HTERT RPE-1 (cell line): ENCODE measurements around the gene CABP4.
"Not testable (repeated sequence)": the region's sequence is repeated elsewhere in the genome, so short reads cannot be mapped to it uniquely, and the experiment has no call there.

ENCODE experiments used
- in situ Hi-C: fragments of 300-500 bp; cut with MboI; formaldehyde crosslinking; loops from 4 replicates; pipeline ENCODE4 v1.14.3; 2020; ENCODE audit warnings: low sequenced_read_pairs

CABP4 gene

DNA sequence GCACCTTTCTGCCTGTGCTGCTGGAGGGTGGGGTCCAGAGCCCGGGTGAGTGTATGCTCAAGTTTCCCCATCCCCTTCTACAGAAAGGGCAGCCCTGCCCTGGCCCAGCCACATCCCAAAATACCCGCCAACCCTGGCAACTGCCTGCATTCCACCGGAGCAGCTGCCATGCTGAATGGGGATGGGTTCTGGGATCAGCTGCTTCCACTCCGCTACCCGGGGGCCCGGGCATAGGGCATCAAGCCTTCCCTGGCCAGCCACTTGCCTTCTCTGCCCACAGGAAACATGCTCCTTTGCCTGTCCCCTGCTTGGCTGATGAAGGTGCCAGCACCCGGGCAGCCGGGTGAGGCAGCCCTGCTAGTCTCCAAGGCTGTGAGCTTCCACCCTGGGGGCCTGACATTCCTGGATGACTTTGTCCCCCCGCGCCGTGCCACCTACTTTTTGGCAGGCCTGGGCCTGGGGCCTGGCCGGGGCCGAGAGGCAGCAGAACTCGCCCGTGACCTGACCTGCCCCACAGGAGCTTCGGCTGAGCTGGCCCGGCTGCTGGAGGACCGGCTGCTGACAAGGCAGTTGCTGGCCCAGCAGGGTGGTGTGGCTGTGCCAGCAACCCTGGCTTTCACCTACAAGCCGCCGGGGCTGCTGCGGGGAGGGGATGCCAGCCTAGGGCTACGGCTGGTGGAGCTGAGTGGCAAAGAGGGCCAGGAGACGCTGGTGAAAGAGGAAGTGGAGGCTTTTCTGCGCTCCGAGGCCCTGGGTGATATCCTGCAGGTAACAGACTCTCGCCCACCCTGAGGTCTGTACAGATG, 36.5 kb upstream of the CABP4 start:
- in situ Hi-C loops = no loop called here

DNA sequence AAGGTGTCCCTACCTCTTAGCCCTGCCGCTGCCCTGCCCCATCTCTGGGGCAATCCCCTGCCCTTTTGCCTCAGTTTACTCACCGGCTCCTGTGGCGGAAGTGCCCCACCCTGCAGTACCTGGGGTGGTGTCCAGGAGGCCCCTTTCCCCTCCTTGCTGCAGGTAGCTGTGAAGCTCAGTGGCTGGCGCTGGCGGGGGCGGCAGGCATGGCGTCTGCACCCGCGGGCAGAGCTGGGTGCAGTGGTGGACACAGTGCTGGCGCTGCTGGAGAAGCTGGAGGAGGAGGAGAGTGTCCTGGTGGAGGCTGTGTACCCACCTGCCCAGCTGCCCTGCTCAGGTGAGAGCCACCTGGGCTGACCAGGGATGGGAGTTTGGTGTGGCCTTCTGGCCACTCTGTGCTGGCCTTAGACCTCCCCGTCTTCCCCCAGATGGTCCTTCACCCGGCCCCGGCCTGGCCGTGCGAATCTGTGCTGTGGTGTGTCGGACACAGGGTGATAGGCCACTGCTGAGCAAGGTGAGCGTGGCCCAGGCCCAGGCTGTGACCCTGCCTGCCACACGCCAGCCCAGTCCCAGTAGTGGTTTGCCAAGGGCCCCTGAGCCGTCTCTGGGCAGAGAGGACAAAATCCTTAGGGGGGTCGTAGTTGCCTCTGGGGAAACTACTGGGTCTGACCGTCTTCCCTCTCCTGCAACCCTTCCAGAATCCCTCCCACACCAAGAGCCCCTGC, 35.7 kb upstream of the CABP4 start:
- in situ Hi-C loops = no loop called here

DNA sequence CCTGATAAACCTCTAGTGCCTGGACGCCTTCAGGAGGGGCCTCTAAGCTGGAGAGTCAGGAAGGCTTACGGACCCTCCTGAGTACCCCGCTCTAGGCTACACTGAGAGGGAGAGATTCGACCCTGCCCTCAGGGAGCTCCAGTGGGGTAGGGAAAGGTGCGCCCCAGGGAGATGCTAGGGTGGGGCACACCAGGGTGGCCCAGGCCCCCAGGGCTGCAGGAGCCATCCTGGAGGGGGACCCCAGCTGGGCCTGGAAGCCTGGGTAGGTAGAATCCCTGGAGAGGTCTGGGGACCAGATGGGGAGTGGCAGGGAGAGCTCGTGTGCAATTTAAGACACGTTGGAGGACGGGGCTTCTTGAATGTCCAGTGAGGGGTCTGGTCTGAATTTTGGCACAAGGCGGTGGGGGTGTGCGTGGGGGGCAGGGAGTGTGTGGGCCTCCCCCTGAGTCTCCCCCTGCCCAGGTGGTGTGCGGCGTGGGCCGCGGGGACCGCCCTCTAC, 35.0 kb upstream of the CABP4 start:
- in situ Hi-C loops = no loop called here

DNA sequence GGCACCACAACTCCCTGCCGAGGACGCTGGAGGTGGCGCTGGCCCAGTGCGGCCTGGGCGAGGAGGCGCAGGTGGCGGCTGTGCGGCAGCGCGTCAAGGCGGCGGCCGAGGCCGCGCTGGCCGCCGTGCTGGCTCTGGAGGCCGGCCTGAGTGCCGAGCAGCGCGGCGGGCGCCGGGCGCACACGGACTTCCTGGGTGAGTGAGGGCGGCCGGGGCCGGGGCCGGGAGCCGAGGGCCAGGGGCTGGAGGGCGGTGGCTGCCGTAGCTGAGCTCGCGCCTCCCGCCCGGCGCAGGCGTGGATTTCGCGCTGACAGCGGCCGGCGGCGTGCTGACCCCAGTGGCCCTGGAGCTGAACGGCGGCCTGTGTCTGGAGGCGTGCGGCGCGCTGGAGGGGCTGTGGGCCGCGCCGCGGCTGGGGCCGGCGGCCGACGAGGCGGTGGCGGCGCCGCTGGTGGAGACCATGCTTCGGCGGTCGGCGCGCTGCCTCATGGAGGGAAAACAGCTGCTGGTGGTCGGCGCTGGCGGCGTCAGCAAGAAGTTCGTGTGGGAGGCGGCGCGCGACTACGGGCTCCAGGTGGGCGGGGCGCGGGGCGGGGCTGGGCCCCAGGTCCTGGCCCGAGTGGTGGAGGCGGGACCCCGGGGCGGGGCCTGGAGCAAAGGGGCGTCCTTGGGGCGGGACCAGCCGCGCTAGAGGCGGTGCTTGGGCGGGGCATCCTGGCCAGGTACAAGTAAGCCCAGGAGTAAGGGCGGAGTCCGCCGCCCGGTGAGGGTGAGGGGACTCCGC, 34.3 kb upstream of the CABP4 start:
- in situ Hi-C loops = no loop called here

DNA sequence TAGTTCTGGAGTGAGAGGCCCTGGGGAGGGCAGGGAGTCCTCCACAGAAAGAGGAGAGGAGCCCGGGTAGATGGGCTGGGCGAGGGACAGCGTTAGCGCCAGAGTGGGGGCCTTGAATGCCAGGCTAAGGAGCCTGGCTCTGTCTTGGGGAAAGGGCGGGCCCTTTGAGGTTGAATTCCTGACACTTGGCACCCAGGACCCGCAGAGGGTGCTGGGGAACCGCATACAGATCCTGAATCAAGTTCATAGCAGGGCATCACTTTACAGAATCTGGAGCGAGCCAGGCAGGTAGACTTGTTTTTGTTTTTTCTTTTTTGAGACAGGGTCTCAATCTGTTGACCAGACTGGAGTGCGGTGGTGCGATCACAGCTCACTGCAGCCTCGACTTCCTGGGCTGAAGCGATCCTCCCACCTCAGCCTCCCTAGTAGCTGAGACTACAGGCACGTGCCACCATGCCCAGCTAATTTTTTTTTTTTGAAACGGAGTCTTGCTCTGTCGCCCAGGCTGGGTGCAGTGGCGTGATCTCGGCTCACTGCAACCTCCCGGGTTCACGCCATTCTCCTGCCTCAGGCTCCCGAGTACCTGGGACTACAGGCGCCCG, 33.6 kb upstream of the CABP4 start:
- in situ Hi-C loops = no loop called here

DNA sequence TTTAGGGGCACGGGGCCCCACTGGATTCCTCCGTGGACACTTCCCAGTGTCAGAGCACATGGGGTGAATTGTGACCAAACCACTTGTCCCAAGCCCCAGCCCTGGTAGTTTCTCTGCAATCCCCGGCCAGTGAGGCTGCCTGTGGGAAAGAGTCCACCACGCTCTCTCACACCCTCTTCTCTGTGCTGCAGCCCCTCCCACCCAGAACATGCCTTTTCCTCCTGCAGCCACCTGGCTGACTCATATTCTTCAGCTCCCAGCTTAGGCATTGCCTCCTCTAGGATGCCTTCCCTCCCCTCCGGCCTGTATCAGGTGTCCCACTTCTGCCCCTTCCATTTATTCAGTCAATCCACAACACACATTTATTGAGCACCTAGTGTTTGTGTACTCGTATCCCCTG, 32.3 kb upstream of the CABP4 start:
- in situ Hi-C loops = no loop called here

DNA sequence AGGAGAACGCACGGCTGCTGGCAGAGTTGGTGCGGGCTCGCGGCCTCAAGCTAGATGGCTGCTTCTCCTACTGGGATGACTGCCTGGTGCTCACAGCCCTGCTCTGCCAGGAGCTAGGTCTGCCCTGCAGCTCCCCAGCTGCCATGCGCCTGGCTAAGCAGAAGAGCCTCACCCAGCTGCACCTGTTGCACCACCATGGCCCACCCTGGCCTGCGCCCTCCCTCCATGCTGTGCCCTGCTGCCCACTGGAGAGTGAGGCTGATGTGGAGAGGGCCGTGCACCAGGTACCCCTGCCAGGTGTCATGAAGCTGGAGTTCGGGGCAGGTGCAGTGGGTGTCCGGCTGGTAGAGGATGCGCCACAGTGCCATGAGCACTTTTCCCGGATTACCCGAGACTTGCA, 31.7 kb upstream of the CABP4 start:
- in situ Hi-C loops = no loop called here

DNA sequence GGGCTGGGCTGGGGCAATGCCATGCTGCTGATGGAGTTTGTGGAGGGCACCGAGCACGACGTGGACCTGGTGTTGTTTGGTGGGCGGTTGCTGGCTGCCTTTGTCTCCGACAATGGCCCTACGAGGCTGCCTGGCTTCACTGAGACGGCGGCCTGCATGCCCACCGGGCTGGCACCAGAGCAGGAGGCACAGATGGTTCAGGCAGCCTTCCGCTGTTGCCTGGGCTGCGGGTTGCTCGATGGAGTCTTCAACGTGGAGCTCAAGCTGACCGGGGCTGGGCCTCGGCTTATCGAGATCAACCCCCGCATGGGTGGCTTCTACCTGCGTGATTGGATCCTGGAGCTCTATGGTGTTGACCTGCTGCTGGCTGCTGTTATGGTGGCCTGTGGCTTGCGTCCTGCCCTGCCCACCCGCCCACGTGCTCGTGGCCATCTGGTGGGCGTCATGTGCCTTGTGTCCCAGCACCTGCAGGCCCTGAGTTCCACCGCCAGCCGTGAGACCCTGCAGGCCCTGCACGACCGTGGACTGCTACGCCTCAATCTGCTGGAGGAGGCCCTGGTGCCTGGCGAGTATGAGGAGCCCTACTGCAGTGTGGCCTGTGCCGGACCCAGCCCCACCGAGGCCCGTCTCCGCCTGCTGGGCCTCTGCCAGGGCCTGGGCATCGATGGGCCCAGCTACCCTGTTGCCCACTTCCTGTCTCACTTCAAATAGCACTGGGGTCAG, 31.1 kb upstream of the CABP4 start:
- in situ Hi-C loops = no loop called here

DNA sequence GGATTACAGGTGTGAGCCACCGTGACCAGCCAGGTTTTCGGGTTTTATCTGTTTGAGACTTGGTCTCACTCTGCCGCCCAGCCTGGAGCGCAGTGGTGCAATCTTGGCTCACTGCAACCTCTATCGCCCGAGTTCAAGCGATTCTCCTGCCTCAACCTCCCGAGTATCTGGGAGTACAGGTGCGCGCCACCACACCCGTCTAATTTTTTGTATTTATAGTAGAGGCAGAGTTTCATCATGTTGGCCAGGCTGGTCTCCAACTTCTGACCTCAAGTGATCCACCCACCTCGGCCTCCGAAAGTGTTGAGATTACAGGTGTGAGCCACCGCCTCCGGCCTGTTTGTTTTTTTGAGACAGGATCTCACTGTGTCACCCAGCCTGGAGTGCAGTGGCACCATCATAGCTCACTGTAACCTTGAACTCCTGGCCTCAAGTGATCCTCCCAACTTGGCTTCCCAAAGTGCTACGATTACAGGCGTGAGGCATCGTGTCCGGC, 27.7 kb upstream of the CABP4 start:
- in situ Hi-C loops = not testable (repeated sequence)

DNA sequence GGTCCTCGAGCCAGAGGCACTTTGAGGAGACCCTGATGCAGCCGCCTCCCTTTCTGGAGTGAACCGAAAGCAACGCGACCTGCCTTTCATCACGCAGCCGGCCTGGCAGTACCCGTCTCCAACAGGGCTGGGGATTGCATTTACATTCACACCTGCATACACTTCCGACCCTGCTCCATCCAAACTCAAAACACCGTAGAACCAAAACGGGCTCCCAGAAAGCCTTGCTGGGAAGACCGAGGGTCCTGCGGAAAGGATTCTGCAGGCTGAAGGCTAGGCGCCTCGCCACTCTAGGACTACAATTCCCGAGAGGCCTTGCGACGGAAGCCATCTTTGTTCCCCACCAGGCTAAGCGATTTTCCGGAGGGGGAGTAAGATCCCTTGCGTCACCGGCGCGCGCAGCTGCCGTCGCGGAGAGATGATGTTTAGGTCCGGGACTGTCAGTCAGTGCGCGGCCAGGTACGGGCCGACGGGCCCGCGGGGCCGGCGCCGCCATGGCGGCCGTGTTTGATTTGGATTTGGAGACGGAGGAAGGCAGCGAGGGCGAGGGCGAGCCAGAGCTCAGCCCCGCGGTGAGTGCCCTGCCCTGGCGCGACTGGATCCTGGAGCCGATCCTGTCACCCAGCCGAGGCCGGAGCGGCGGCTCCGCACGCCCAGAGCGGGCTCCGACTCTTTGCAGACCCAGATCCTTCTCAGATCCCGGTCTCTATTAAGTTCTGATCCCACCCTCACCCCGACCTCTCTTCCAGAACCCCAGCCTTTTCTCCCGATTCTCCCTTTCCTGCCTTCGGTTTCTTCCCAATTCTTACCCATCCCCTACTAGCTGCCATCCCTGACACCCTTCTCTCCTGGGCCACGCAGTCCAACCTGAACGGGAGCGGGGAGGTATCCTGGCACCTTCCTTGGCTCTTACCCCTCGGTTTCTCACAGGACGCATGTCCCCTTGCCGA, 26.8 kb upstream of the CABP4 start, which contains the start of gene RPS6KB2:
Gene RPS6KB2, plus strand, starts transcription at position 443 of the 950 bp plus-strand sequence. Its CDS starts 52 bp downstream, at position 495.
- in situ Hi-C loops = no loop called here

DNA sequence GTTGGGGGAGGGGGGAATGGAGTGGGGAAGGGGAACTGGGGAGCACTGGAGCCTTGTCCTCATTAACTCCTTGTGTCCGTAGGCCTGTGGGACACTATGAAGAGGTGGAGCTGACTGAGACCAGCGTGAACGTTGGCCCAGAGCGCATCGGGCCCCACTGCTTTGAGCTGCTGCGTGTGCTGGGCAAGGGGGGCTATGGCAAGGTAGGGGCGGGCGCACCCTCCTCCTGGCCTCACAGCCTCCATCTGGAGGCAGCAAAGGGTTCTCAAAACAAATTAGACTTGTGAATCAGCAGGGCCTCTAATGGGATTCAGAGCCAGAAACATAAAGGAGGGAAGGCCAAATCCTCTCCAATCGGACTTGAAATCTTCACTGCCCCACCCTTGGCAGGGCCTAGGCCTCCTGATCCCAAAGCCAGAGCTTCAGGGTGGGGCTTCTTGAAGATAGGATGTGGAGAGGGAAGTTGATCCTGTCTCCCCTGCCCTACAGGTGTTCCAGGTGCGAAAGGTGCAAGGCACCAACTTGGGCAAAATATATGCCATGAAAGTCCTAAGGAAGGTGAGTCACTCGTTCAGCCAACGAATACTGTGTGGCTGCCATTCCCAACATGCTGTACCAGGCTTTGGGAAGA, 26.0 kb upstream of the CABP4 start:
- in situ Hi-C loops = no loop called here

DNA sequence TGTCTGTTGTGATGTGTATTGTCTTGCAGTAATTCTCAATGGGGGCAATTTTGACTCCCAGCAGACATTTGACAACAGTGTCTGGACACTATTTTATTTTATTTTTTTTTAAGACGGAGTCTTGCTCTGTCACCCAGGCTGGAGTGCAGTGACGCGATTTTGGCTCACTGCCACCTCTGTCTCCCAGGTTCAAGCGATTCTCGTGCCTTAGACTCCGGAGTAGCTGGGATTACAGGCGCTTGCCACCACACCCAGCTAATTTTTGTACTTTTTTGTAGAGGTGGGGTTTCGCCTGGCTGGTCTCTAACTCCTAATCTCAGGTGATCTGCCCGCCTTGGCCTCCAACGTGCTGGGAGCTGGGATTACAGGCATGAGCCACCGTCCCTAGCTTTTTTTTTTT, 25.4 kb upstream of the CABP4 start:
- in situ Hi-C loops = no loop called here

DNA sequence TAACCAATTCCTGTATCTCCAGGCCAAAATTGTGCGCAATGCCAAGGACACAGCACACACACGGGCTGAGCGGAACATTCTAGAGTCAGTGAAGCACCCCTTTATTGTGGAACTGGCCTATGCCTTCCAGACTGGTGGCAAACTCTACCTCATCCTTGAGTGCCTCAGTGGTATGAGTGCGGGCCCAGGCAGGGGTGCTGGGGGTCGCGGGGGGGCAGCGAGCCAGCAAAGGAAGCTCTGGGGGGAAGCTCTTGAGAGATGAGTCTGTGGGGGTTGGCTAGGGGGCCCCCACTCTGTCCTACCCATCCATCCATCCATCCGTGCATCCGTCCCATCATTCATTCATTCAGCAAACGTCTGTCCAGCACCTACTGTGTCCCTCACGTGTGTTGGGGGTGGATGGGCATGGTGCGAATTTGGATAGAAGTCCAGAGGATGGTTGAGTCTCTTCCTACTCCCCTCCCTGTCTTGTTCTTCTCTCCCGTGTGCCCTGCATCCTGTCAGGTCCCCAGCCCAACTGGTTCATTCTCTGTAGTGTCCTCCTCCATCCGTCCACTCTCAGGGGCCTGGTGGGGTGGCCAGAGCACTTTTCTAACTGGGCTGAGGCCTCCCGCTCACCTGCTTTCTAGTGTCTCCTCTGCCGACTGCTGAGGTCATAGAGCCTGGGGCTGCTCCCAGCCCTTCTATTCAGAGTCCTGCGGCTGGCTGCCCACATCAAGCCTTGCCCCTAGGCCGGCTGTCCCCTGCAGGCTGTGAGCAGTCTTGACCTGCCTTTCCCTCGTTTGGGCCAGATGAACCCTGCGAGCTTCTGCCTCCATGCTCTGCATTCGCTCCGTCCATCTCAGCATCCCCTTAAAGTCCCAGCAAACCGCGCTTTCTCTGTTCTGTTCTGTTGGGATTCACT, 23.6 kb upstream of the CABP4 start:
- in situ Hi-C loops = no loop called here

DNA sequence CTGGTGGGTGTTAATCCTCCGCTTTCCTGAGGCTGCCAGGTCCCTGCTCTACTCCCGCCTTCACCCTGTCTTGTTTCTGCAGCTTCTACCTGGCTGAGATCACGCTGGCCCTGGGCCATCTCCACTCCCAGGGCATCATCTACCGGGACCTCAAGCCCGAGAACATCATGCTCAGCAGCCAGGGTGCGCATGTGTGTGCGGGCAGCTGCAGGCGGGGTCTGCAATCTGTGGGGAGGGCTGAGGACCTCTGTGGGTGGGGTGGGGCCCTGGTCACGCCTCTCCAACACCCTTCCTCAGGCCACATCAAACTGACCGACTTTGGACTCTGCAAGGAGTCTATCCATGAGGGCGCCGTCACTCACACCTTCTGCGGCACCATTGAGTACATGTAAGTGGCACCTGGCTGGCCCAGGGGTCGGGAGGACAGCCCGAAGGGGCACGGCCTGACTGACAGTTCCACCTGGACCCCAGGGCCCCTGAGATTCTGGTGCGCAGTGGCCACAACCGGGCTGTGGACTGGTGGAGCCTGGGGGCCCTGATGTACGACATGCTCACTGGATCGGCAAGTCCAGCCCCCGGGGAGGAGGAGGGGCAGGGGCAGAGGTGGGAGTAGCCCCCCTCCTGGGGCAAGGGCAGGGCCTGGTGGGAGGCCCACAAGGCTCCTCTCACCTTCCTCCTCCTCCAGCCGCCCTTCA, 22.4 kb upstream of the CABP4 start:
- in situ Hi-C loops = no loop called here

DNA sequence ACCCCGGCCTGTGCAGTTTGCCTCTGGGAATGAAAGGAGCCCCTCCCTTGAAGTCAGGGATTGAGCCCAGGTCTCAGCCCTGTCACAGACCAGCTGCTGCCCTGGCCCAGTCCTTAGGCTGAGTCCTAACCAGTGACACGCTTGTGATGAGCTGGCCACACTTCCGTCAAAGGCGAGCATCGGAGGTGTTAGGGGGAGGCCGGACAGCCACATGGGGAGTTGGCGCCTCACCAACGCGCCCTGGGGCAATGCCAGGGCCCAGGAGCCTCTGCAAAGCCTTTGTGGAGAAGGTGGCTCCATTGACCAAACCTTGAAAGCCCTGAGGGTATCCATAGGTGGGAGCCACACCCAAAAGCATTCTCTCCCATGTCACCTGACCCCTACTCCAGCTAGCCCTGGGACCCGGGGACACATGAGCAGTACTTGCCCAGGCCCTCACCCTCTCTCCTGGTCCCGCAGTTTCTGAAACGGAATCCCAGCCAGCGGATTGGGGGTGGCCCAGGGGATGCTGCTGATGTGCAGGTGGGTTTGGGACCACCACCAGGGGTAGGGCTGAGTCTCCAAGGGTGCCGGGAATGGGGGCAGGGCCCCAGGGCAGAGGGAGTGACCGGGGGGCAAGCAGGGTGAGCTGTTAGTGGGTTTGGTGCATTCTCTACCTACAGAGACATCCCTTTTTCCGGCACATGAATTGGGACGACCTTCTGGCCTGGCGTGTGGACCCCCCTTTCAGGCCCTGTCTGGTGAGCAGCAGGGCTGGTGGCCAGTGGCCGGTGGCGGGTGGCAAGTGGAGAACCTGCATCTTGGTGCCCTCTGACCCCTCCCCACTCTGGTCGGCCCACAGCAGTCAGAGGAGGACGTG, 21.4 kb upstream of the CABP4 start:
- in situ Hi-C loops = no loop called here

DNA sequence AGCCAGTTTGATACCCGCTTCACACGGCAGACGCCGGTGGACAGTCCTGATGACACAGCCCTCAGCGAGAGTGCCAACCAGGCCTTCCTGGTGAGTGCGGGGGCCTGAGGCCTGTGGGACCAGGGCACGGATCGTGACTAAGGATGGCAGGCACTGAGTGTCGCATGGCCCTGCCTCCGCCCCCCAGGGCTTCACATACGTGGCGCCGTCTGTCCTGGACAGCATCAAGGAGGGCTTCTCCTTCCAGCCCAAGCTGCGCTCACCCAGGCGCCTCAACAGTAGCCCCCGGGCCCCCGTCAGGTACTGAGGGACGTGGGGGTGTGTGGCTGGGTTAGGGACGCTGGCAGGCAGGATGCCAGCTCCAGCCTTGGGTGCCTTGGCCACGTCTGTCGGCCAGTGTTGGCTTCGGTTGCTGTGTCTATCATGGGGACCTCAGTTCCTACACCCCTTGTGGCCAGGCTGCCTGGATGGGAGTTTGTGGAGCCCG, 20.7 kb upstream of the CABP4 start:
- in situ Hi-C loops = no loop called here
